ENCODE results near the gene GHSR.

DNA sequence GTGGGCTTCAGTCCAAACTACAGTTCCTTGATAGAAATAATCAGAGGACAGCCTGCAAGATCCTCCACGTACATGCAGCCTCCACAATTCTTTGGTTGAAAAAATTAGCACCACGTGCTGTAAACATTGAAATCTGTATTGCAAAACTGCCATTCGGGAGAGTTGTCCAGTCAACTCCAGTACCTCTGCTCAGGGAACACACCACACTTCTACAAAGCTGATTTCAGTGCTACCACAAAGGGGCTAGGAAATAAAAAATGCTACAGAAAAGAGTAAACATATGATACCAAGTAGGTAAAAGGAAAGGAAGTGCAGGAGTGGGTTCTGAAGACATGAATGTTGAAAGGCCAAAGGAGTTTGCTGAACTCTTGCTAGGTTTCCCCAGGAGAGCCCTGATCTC lies 40.4 kb downstream of the GHSR start:
- TF ChIP-seq CTCF (IDR thresholded peaks at IDR 0.05; ENCODE audit: borderline replicate concordance, extremely low read depth, low read length, poor library complexity, severe bottlenecking): no peak
- TF ChIP-seq EZH2 (IDR thresholded peaks at IDR 0.05; ENCODE audit: borderline replicate concordance, low read depth, low read length, severe bottlenecking): no peak

Measured in DND-41 (cell line).